ENCODE results near the gene PTPRH. TPM values are rescaled to one million over a fixed set of nuclear protein-coding genes. Genes with fewer than 3 reads are reported as not detected.

The PTPRH gene
- total RNA-seq, 1 donor from 2014 or later = 4.4 TPM

DNA sequence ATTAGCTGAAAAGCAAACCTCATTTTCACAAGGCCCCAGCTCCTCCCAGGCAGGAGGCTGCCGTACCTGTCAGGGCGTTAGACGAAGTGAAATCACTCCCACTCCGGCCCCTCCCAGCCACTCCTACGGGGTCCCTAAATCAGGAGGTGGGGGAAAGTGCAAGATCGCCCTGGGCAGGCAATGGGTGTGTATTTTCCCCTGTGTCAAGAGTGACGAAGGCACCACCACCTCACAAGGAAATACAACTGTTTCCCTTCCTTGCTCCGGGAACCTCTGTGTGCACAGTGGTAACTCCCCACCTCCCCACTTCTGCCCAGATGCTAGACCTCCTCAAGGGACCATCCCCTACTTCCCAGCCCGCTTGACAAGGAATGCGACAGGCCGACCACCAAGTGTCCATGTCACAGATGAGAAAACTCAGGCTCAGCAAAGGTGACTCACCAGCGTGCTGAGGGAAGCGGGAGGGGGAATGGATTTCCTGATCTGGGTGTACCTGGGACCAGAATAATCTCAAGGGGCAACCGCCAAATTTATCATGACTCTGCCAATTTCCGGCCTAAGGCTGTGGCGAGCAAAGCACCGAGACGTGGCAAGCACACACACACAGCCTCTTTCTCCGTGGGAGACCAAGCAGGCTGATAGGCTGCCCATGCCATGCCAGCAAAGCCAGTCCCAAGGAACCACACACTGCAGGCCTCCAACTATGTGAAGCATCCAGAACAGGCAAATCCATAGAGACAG, 42.2 kb upstream of the PTPRH start:
- DNase-seq (ENCODE audit: extremely low spot score in 2 of 2) = no peak
- Histone ChIP-seq H3K27me3 (no peaks in the 10 kb centered on the region), H3K36me3 (peaks cover 0 to 6% of the 10 kb centered on the region in 2 donors), H3K4me3 (no peak overlapping the region), H3K27ac (no peak overlapping the region), H3K4me1 (peaks cover 73% of the 10 kb centered on the region), H3K9me3 (no peaks in the 10 kb centered on the region)
- no peak for TF ChIP-seq POLR2A (IDR thresholded peaks at IDR 0.05)
- TF ChIP-seq POLR2AphosphoS5 (IDR thresholded peaks at IDR 0.05; ENCODE audit: insufficient read depth in 1 of 2, low read depth in 1 of 2) = no peak
- TF ChIP-seq, protein P1, sequence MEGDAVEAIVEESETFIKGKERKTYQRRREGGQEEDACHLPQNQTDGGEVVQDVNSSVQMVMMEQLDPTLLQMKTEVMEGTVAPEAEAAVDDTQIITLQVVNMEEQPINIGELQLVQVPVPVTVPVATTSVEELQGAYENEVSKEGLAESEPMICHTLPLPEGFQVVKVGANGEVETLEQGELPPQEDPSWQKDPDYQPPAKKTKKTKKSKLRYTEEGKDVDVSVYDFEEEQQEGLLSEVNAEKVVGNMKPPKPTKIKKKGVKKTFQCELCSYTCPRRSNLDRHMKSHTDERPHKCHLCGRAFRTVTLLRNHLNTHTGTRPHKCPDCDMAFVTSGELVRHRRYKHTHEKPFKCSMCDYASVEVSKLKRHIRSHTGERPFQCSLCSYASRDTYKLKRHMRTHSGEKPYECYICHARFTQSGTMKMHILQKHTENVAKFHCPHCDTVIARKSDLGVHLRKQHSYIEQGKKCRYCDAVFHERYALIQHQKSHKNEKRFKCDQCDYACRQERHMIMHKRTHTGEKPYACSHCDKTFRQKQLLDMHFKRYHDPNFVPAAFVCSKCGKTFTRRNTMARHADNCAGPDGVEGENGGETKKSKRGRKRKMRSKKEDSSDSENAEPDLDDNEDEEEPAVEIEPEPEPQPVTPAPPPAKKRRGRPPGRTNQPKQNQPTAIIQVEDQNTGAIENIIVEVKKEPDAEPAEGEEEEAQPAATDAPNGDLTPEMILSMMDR (IDR thresholded peaks at IDR 0.05) = no peak
- intact Hi-C loops (cut with DNase I) = no loop called here

DNA sequence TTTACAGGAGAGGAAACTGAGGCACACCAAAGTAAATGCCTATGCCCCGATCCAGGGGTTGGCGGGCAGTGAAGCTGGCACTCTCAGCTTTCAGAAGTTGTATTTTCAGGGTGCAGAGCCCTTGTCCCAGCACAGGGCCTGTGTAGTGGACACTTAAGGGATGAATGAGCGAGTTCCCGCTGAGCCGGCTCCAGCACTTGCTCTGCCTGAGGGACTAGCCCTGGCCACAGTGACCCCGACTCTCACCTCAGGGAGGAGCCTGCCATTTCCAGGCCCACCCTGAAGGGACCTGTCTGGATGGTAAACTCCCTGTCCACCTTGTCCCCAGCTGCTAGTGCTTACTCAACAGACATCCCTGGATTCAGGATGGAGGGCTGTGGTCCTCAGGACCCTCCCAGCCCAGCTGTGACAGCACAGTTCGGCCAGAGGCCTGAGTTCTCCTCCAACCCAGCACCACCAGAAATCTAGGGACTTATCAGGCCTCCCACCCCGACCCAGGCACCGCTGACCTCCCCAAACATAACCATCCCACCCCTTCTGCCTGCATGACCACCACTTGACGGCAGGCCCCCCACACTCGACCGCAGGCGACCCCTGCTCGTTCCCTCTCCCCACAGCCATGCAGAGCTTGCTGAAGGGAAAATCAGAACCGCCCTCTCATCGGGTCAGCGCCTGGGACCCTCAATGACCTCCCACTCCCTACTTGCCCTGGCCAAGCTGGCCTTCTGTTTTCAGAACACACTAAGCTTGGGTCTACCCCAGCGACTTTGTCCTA, 41.1 kb upstream of the PTPRH start:
- no peak for DNase-seq (ENCODE audit: extremely low spot score in 2 of 2)
- TF ChIP-seq, protein P1 (IDR thresholded peaks at IDR 0.05) = no peak
- TF ChIP-seq POLR2AphosphoS5 (IDR thresholded peaks at IDR 0.05; ENCODE audit: insufficient read depth in 1 of 2, low read depth in 1 of 2) = no peak
- no peak for TF ChIP-seq POLR2A (IDR thresholded peaks at IDR 0.05)
- peaks cover 62% of the 10 kb centered on the region for H3K4me1 ChIP-seq
- H3K27me3 ChIP-seq = no peaks in the 10 kb centered on the region
- intact Hi-C loops (cut with DNase I) = no loop called here
- H3K9me3 ChIP-seq = no peaks in the 10 kb centered on the region
- no peak overlapping the region for H3K27ac ChIP-seq
- peaks cover 0 to 16% of the 10 kb centered on the region in 2 donors for H3K36me3 ChIP-seq
- no peak overlapping the region for H3K4me3 ChIP-seq

DNA sequence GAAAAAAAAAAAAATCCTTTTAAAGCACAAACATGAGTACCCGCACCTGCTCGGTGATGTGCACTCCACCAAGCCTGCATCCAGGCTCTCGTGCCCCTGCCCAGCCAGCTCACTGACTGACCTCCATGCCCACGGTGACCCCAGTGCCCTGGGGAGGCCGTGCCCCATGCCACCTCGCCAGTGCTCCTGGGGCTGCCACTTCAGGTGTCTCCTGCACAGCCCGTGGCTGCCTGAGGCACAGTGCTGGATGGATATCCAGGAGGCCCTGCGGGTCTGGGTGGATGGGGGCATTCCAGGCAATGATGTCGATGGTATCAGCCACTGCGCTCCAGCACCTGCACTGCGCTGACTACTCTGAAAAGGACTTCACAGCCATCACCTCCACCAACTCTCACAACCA, 40.5 kb upstream of the PTPRH start:
- H3K9me3 ChIP-seq = no peaks in the 10 kb centered on the region
- H3K4me3 ChIP-seq = no peak overlapping the region
- TF ChIP-seq, protein P1 (IDR thresholded peaks at IDR 0.05) = no peak
- no peak for TF ChIP-seq POLR2AphosphoS5 (IDR thresholded peaks at IDR 0.05; ENCODE audit: insufficient read depth in 1 of 2, low read depth in 1 of 2)
- TF ChIP-seq POLR2A (IDR thresholded peaks at IDR 0.05) = no peak
- intact Hi-C loops (cut with DNase I) = no loop called here
- no peaks in the 10 kb centered on the region for H3K27me3 ChIP-seq
- no peak for DNase-seq (ENCODE audit: extremely low spot score in 2 of 2)
- H3K27ac ChIP-seq = no peak overlapping the region
- H3K4me1 ChIP-seq = peaks cover 56% of the 10 kb centered on the region
- H3K36me3 ChIP-seq = peaks cover 0 to 22% of the 10 kb centered on the region in 2 donors

DNA sequence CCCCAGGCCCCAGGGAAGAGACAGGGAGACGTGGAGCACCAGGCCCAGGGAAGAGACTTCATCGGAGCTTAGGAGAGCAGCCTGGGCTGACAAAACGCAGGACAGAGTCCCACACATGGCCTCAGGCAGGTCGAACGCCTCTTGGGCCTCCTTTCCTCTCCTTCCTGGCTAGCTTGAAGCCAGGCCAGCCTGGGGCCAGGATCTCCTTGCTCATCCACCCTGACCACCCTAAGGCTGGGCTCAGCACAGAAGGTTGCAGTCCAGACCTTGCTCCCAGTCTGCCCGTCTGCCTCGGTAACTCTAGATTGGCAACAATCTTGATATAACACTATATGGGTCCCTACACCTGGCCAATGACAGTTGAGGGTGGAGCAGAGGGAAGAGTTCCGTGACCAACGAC, 39.4 kb upstream of the PTPRH start:
- H3K4me1 ChIP-seq = peaks cover 45% of the 10 kb centered on the region
- H3K36me3 ChIP-seq = peaks cover 0 to 31% of the 10 kb centered on the region in 2 donors
- no peak for TF ChIP-seq POLR2AphosphoS5 (IDR thresholded peaks at IDR 0.05; ENCODE audit: insufficient read depth in 1 of 2, low read depth in 1 of 2)
- TF ChIP-seq, protein P1 (IDR thresholded peaks at IDR 0.05) = no peak
- no peak for TF ChIP-seq POLR2A (IDR thresholded peaks at IDR 0.05)
- no peak overlapping the region for H3K4me3 ChIP-seq
- no peaks in the 10 kb centered on the region for H3K9me3 ChIP-seq
- no peaks in the 10 kb centered on the region for H3K27me3 ChIP-seq
- H3K27ac ChIP-seq = no peak overlapping the region
- intact Hi-C loops (cut with DNase I) = no loop called here
- DNase-seq (ENCODE audit: extremely low spot score in 2 of 2) = no peak
